ENCODE measurements around the gene HMSD.

The HMSD gene

DNA sequence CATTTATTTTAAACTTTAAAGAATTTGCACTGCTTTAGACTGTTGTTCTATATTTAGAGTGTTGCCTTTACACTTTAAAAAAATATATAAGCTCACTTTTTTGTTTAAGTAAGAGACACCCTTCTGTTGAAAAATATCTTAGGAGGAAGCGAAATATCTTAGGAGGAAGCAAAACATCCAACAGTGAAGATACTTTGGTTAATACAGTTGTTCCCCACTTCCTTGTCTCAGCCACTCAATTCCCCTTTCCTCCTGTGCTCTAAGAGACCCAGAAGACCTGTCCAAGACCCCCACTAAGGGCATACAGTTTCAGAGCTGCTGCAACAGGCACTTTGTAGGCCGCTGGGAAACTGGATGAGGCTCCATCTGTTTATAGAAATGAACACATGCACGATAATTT lies 26.5 kb downstream of the HMSD start:
- TF ChIP-seq SIN3A (IDR thresholded peaks at IDR 0.05; ENCODE audit: borderline replicate concordance, insufficient read depth, low read length), result no peak
- no peak for TF ChIP-seq TAF1 (IDR thresholded peaks at IDR 0.05; ENCODE audit: borderline replicate concordance, insufficient read depth, low read length)
- no peak for TF ChIP-seq POLR2AphosphoS5 (IDR thresholded peaks at IDR 0.05; ENCODE audit: low read depth, low read length)
- TF ChIP-seq FOXP2 (optimal IDR thresholded peaks at IDR 0.05; ENCODE audit: borderline replicate concordance, extremely low read depth, extremely low read length, insufficient read depth), result no peak
- TF ChIP-seq, protein P1, sequence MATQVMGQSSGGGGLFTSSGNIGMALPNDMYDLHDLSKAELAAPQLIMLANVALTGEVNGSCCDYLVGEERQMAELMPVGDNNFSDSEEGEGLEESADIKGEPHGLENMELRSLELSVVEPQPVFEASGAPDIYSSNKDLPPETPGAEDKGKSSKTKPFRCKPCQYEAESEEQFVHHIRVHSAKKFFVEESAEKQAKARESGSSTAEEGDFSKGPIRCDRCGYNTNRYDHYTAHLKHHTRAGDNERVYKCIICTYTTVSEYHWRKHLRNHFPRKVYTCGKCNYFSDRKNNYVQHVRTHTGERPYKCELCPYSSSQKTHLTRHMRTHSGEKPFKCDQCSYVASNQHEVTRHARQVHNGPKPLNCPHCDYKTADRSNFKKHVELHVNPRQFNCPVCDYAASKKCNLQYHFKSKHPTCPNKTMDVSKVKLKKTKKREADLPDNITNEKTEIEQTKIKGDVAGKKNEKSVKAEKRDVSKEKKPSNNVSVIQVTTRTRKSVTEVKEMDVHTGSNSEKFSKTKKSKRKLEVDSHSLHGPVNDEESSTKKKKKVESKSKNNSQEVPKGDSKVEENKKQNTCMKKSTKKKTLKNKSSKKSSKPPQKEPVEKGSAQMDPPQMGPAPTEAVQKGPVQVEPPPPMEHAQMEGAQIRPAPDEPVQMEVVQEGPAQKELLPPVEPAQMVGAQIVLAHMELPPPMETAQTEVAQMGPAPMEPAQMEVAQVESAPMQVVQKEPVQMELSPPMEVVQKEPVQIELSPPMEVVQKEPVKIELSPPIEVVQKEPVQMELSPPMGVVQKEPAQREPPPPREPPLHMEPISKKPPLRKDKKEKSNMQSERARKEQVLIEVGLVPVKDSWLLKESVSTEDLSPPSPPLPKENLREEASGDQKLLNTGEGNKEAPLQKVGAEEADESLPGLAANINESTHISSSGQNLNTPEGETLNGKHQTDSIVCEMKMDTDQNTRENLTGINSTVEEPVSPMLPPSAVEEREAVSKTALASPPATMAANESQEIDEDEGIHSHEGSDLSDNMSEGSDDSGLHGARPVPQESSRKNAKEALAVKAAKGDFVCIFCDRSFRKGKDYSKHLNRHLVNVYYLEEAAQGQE (IDR thresholded peaks at IDR 0.05; ENCODE audit: insufficient read depth in 1 of 2, low read depth in 2 of 2, low read length in 2 of 2), result no peak

DNA sequence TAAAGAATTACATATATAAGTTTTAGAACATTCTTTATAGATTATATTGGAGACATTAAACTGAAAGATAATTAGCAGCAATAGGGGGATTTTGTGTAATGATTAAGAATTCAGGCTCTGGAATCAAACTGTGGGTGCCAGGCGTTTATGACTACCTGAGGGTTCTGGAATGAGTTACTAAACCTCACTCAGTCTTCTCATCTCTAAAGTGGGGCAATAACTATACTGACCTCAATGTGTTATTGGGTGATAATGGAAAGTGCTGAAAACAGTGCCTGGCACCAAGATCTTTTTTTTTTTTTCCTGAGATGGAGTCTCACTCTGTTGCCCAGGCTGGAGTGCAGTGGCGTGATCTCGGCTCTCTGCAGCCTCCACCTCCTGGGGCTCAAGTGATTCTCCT lies 27.9 kb downstream of the HMSD start:
- TF ChIP-seq SIN3A (IDR thresholded peaks at IDR 0.05; ENCODE audit: borderline replicate concordance, insufficient read depth, low read length) (no peak), POLR2AphosphoS5 (IDR thresholded peaks at IDR 0.05; ENCODE audit: low read depth, low read length) (no peak), TAF1 (IDR thresholded peaks at IDR 0.05; ENCODE audit: borderline replicate concordance, insufficient read depth, low read length) (no peak), FOXP2 (optimal IDR thresholded peaks at IDR 0.05; ENCODE audit: borderline replicate concordance, extremely low read depth, extremely low read length, insufficient read depth) (no peak)
- TF ChIP-seq, protein P1 (IDR thresholded peaks at IDR 0.05; ENCODE audit: insufficient read depth in 1 of 2, low read depth in 2 of 2, low read length in 2 of 2), result no peak

DNA sequence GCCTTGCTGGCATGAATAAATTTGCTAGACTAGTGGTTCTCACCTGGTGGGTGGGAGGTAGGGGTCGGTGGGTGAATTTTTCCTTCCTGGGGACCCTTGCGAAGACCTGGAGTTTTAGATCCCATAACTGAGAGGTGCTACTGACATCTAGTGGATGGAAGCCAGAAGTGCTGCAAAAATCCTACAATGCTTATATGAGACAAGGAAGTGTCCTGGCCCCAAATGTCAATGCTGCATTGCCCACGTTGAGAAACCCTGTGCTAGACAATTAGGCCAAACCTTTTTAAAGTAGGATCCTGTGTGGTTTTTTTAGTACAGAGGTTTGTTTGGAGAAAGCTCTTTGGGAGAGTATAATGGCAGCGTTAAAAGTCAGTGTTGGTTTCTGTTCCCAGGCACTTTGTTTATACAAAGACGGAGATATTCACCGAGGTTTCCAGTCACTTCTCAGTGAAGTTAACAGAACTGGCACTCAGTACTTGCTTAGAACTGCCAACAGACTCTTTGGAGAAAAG lies 30.4 kb downstream of the HMSD start:
- TF ChIP-seq FOXP2 (optimal IDR thresholded peaks at IDR 0.05; ENCODE audit: borderline replicate concordance, extremely low read depth, extremely low read length, insufficient read depth), result no peak
- TF ChIP-seq SIN3A (IDR thresholded peaks at IDR 0.05; ENCODE audit: borderline replicate concordance, insufficient read depth, low read length), result no peak
- TF ChIP-seq, protein P1 (IDR thresholded peaks at IDR 0.05; ENCODE audit: insufficient read depth in 1 of 2, low read depth in 2 of 2, low read length in 2 of 2), result no peak
- TF ChIP-seq POLR2AphosphoS5 (IDR thresholded peaks at IDR 0.05; ENCODE audit: low read depth, low read length), result no peak
- no peak for TF ChIP-seq TAF1 (IDR thresholded peaks at IDR 0.05; ENCODE audit: borderline replicate concordance, insufficient read depth, low read length)

DNA sequence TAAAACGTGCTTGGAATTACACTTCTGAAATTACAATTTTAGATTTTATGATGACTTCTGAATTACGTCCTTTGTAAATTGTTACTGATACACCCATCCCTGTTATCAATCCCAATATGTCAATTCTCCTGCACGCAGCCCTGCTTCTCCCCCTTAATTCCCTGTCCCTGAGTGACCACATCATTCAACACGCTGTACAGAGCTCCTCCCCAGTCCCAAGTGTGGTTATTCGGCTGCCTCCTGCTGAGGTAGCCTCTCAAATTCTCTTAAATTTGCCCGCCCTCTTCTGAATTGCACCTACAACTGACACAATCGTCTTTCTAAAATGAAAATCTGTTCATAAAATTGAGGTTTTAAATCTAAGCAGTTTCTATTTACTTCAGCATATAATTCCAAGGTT lies 30.9 kb downstream of the HMSD start:
- TF ChIP-seq TAF1 (IDR thresholded peaks at IDR 0.05; ENCODE audit: borderline replicate concordance, insufficient read depth, low read length) (no peak), FOXP2 (optimal IDR thresholded peaks at IDR 0.05; ENCODE audit: borderline replicate concordance, extremely low read depth, extremely low read length, insufficient read depth) (no peak)

DNA sequence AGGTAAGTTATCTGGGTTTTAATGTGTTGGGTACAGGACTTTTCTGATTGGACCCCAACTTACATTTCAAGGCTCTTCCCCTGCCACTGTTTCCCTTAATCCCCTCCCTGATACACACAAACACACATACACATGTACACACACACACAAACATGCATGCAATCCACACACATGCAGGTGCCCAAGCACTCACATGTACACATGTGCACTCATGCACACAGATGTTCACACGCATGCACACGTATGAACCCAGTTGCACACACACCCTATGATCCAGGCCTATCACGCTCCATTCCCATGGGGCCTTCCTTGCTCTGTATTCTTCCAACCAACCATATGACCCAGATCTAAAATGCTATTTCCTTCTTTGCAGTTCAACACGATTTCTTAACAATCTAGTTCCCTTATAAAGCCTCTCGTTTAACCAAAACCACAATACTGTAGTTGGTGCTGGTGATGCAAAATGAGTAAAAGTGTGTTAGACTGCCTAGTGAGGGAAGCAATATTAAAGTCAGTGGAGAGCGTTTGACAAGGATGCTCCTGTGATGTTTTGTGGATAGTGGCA lies 31.9 kb downstream of the HMSD start:
- TF ChIP-seq POLR2AphosphoS5 (IDR thresholded peaks at IDR 0.05; ENCODE audit: low read depth, low read length) (no peak), FOXP2 (optimal IDR thresholded peaks at IDR 0.05; ENCODE audit: borderline replicate concordance, extremely low read depth, extremely low read length, insufficient read depth) (no peak), TAF1 (IDR thresholded peaks at IDR 0.05; ENCODE audit: borderline replicate concordance, insufficient read depth, low read length) (no peak), SIN3A (IDR thresholded peaks at IDR 0.05; ENCODE audit: borderline replicate concordance, insufficient read depth, low read length) (no peak)
- TF ChIP-seq, protein P1 (IDR thresholded peaks at IDR 0.05; ENCODE audit: insufficient read depth in 1 of 2, low read depth in 2 of 2, low read length in 2 of 2), result no peak

All from PFSK-1 (cell line).